T-cell (primary cell): ENCODE data around the gene SRP68. TPM values are rescaled to one million over a fixed set of nuclear protein-coding genes. Genes with fewer than 3 reads are reported as not detected.

Experiments used
- ATAC-seq, 4 experiments: fragments of 200-7000 bp in 3 of 4; fragments of 150-1000 bp in 1 of 4; cut with Tn5 transposase; replicated peaks in 1 of 4; 1 replicate in 3 of 4; 2 replicates in 1 of 4; pipeline ENCODE4 v1.10.0; 2021; ENCODE audit warnings: moderate library complexity in 3 of 4, mild to moderate bottlenecking in 2 of 4, moderate number of reproducible peaks in 1 of 4
- CTCF ChIA-PET, 2 donors: fragments of 300-600 bp; sonication (Branson Sonifier 250); formaldehyde crosslinking; loops; one replicate each; lab custom pipeline; 2022; ENCODE audit warnings: antibody characterized with exemption in 2 of 2; lab: Charles Lee
- POLR2A ChIA-PET, 2 donors: fragments of 300-600 bp; sonication (Branson Sonifier 250); formaldehyde crosslinking; loops; one replicate each; lab custom pipeline; 2022; ENCODE audit warnings: antibody characterized with exemption in 2 of 2; lab: Charles Lee
- DNase-seq, 35 experiments: peaks; one replicate each; pipeline versions ENCODE4 v3.0.0 to v3.0.0-alpha.2; 2013 to 2023
- H3K27ac ChIP-seq: one replicate; pipeline ENCODE4 v1.5.1; 2013; ENCODE audit warnings: low read length
- H3K27me3 ChIP-seq, 2 experiments: replicated peaks in 1 of 2; 1 replicate in 1 of 2; 2 replicates in 1 of 2; pipeline versions ENCODE4 v1.6.1 to v1.7.0; 2013; ENCODE audit warnings: low read length in 1 of 2, mixed read lengths in 1 of 2; ENCODE audit not compliant: control insufficient read depth in 2 of 2, insufficient read depth in 2 of 2; ENCODE audit errors: extremely low read depth in 1 of 2
- H3K36me3 ChIP-seq, 2 donors: 1 replicate in 1 of 2; 2 replicates in 1 of 2; pipeline versions ENCODE4 v1.6.1 to v1.7.0; 2013; ENCODE audit warnings: low read length in 1 of 2; ENCODE audit not compliant: control insufficient read depth in 2 of 2, insufficient read depth in 1 of 2; ENCODE audit errors: extremely low read depth in 1 of 2
- H3K4me1 ChIP-seq, 2 experiments: 1 replicate in 1 of 2; 2 replicates in 1 of 2; pipeline versions ENCODE4 v1.6.1 to v1.7.0; 2013; ENCODE audit warnings: low read length in 2 of 2, mixed read lengths in 1 of 2; ENCODE audit not compliant: insufficient read depth in 2 of 2, control insufficient read depth in 1 of 2; ENCODE audit errors: extremely low read depth in 1 of 2
- H3K4me3 ChIP-seq, 2 donors: 1 replicate in 1 of 2; 2 replicates in 1 of 2; pipeline versions ENCODE4 v1.5.1 to v1.7.0; 2013; ENCODE audit warnings: mild to moderate bottlenecking in 2 of 2, low read length in 1 of 2, moderate library complexity in 1 of 2; ENCODE audit not compliant: control insufficient read depth in 1 of 2; ENCODE audit errors: extremely low read depth in 1 of 2
- H3K9me3 ChIP-seq: 2 replicates; pipeline ENCODE4 v1.7.0; 2013
- H3K27ac Mint-ChIP-seq, 2 donors: one replicate each; pipeline ENCODE4 v1.8.0; 2020 to 2021; ENCODE audit warnings: mild to moderate bottlenecking in 2 of 2, mixed read lengths in 2 of 2
- H3K27me3 Mint-ChIP-seq, 2 donors: one replicate each; pipeline ENCODE4 v1.8.0; 2021 to 2022; ENCODE audit warnings: mixed read lengths in 2 of 2
- H3K36me3 Mint-ChIP-seq: one replicate; pipeline ENCODE4 v1.8.0; 2021; ENCODE audit warnings: mixed read lengths
- H3K4me1 Mint-ChIP-seq, 3 donors: one replicate each; pipeline ENCODE4 v1.8.0; 2020 to 2022; ENCODE audit warnings: mixed read lengths in 3 of 3, mild to moderate bottlenecking in 1 of 3
- H3K4me3 Mint-ChIP-seq, 3 donors: one replicate each; pipeline ENCODE4 v1.8.0; 2020 to 2022; ENCODE audit warnings: mild to moderate bottlenecking in 3 of 3, mixed read lengths in 3 of 3, moderate library complexity in 3 of 3
- H3K9me3 Mint-ChIP-seq, 3 donors: one replicate each; pipeline ENCODE4 v1.8.0; 2020 to 2022; ENCODE audit warnings: mixed read lengths in 3 of 3
- WGBS: methylation state at CpG from one replicate; pipeline ENCODE4 v1.1.5; 2013; ENCODE audit warnings: missing lambda C conversion rate; ENCODE audit not compliant: insufficient coverage; 5-methylcytosine and 5-hydroxymethylcytosine counted together
- total RNA-seq, 35 experiments: library from RNA in 6 of 35; stranded (reverse) in 6 of 35; fragments of 120-200 nt in 1 of 35; gene quantifications; one replicate each; pipeline versions ENCODE4 v1.2.1 to v1.2.4 and lab custom pipeline; 2013 to 2026

The SRP68 gene
- total RNA-seq, 5 donors from 2014 or later (not counting 1 experiment from before 2014, with no cell fraction given), result 71.9 to 81.6 (median 78.9) TPM

- H3K27me3 ChIP-seq, result no peaks in the 10 kb centered on the region
- DNase-seq (no peak), ATAC-seq (no peak)
- H3K4me3 ChIP-seq, result no peak overlapping the region
- ChIA-PET POLR2A (no interaction called here), CTCF (no interaction called here)
- H3K27me3 Mint-ChIP-seq, result no peaks in the 10 kb centered on the region
- peaks cover 15% of the 10 kb centered on the region for H3K36me3 Mint-ChIP-seq
- H3K4me1 Mint-ChIP-seq, result peaks cover 0 to 5% (median 4%) of the 10 kb centered on the region in 3 donors
- no peak overlapping the region for H3K27ac ChIP-seq
- peaks cover 0 to 12% of the 10 kb centered on the region in 2 experiments for H3K4me1 ChIP-seq
- H3K9me3 ChIP-seq, result no peaks in the 10 kb centered on the region
- H3K36me3 ChIP-seq, result peaks cover 23 to 95% of the 10 kb centered on the region in 2 donors
- H3K4me3 Mint-ChIP-seq, result no peak overlapping the region
- WGBS, result 98% methylated on average over 18 of the region's 25 CpGs
- H3K27ac Mint-ChIP-seq, result no peak overlapping the region
- H3K9me3 Mint-ChIP-seq, result no peaks in the 10 kb centered on the region
These were observed 15.9 kb upstream of the SRP68 start for GRCh38 chr17:76088041-76088867.

DNA sequence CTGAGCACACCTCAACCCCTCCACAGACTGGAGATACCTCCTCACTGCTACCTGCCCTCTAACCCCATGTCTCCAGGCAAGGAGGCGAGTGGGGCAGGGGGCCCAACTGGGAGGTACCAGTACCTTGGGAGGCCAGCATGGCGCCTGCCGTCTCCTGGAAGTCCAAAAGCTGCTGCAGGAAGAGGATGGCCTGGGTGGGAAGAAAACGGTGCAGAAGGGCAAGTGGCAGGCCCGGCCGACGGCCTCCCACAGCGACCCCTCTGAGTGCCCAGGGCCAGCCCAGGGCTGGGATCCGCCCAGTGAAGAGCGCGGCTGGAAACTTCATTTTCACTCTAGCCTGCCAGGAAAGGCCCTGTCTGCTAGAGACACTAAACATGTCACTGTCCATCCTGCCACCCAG is 15.2 kb upstream of the SRP68 start:
- Histone ChIP-seq H3K4me1 (peaks cover 0 to 11% of the 10 kb centered on the region in 2 experiments), H3K4me3 (no peak overlapping the region), H3K36me3 (peaks cover 24 to 93% of the 10 kb centered on the region in 2 donors), H3K27me3 (no peaks in the 10 kb centered on the region), H3K9me3 (no peaks in the 10 kb centered on the region), H3K27ac (no peak overlapping the region)
- WGBS, result 98% methylated on average over 11 of the region's 11 CpGs
- Mint-ChIP-seq H3K4me1 (peaks cover 0 to 5% (median 4%) of the 10 kb centered on the region in 3 donors), H3K9me3 (no peaks in the 10 kb centered on the region), H3K27ac (no peak overlapping the region), H3K4me3 (no peak overlapping the region), H3K36me3 (peaks cover 15% of the 10 kb centered on the region), H3K27me3 (no peaks in the 10 kb centered on the region)
- ATAC-seq, result no peak
- ChIA-PET POLR2A (no interaction called here), CTCF (no interaction called here)
- DNase-seq, result no peak

- no peaks in the 10 kb centered on the region for H3K9me3 ChIP-seq
- CTCF ChIA-PET, result no interaction called here
- H3K36me3 Mint-ChIP-seq, result peaks cover 10% of the 10 kb centered on the region
These were observed 14.1 kb upstream of the SRP68 start for GRCh38 chr17:76086384-76086783.

DNA sequence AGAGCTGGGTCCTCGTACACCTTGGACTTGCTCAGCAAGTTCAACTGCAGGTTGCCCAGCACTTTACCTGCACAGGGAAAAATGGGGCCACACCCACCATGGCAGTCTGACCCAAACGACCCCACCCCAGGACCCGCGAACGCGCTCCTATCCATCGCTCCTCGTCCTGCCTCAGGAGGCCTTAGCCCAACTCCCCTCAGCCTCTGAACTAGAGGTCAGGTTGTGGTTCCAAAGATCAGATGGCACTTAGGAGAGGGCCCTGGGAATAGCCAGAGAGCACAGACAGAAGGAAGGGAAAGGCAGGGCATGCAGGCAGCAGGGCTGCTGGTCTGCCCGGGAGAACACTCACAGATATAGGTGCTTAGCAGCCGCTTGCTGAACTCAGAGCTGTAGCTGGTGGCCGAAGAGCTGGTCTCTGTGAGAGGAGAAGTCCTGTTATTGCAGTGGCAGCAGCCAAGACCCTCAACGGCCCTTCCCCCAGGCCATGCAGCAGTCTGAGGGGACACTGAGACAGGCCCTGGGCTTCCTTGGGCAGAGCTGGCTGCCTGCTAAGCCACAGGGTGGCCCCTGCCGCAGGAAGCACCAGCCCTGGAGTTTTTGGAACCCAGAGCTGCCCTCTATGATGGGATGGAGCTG is 13.5 kb upstream of the SRP68 start:
- WGBS, result 90% methylated on average over 4 of the region's 13 CpGs
- Histone ChIP-seq H3K9me3 (no peaks in the 10 kb centered on the region), H3K4me3 (no peak overlapping the region), H3K27ac (no peak overlapping the region), H3K4me1 (no peaks in the 10 kb centered on the region), H3K27me3 (no peaks in the 10 kb centered on the region), H3K36me3 (peaks cover 24 to 83% of the 10 kb centered on the region in 2 donors)
- Mint-ChIP-seq H3K27me3 (no peaks in the 10 kb centered on the region), H3K36me3 (peaks cover 10% of the 10 kb centered on the region), H3K9me3 (no peaks in the 10 kb centered on the region), H3K27ac (no peak overlapping the region), H3K4me3 (no peak overlapping the region), H3K4me1 (peaks cover 0 to 6% (median 4%) of the 10 kb centered on the region in 3 donors)
- CTCF ChIA-PET, result no interaction called here
- POLR2A ChIA-PET, result no interaction called here
- no peak for ATAC-seq
- DNase-seq, result no peak

More at GRCh38 chr17:76086384-76086783, 14.1 kb upstream of the SRP68 start:
- peaks cover 0 to 5% (median 3%) of the 10 kb centered on the region in 3 donors for H3K4me1 Mint-ChIP-seq
- Histone ChIP-seq H3K27ac (no peak overlapping the region), H3K27me3 (no peaks in the 10 kb centered on the region), H3K4me1 (peaks cover 0 to 3% of the 10 kb centered on the region in 2 experiments), H3K4me3 (no peak overlapping the region), H3K36me3 (peaks cover 24 to 88% of the 10 kb centered on the region in 2 donors)
- no peak overlapping the region for H3K27ac Mint-ChIP-seq
- ATAC-seq (no peak), DNase-seq (no peak)
- H3K27me3 Mint-ChIP-seq, result no peaks in the 10 kb centered on the region
- H3K9me3 Mint-ChIP-seq, result no peaks in the 10 kb centered on the region
- POLR2A ChIA-PET, result interaction anchor here in 1 of 2 donors (0.7 kb wide), 1 partner anchor 196 kb away, joined by 3 read pairs; no protein-coding TSS in a partner anchor
- H3K4me3 Mint-ChIP-seq, result no peak overlapping the region
- WGBS, result 100% methylated on average over 1 of the region's 9 CpGs

- Mint-ChIP-seq H3K9me3 (no peaks in the 10 kb centered on the region), H3K27ac (no peak overlapping the region), H3K4me1 (peaks cover under 1 to 7% (median 6%) of the 10 kb centered on the region in 3 donors), H3K36me3 (peaks cover 10% of the 10 kb centered on the region), H3K4me3 (no peak overlapping the region), H3K27me3 (no peaks in the 10 kb centered on the region)
- H3K4me1 ChIP-seq, result peaks cover 0 to 2% of the 10 kb centered on the region in 2 experiments
- no peaks in the 10 kb centered on the region for H3K9me3 ChIP-seq
- ChIA-PET POLR2A (no interaction called here), CTCF (no interaction called here)
- H3K27ac ChIP-seq, result no peak overlapping the region
- no peaks in the 10 kb centered on the region for H3K27me3 ChIP-seq
- ATAC-seq, result no peak
- 93% methylated on average over 7 of the region's 17 CpGs for WGBS
- peaks cover 24 to 76% of the 10 kb centered on the region in 2 donors for H3K36me3 ChIP-seq
- H3K4me3 ChIP-seq, result no peak overlapping the region
- no peak for DNase-seq
These were observed 12.9 kb upstream of the SRP68 start for GRCh38 chr17:76085066-76085730.

DNA sequence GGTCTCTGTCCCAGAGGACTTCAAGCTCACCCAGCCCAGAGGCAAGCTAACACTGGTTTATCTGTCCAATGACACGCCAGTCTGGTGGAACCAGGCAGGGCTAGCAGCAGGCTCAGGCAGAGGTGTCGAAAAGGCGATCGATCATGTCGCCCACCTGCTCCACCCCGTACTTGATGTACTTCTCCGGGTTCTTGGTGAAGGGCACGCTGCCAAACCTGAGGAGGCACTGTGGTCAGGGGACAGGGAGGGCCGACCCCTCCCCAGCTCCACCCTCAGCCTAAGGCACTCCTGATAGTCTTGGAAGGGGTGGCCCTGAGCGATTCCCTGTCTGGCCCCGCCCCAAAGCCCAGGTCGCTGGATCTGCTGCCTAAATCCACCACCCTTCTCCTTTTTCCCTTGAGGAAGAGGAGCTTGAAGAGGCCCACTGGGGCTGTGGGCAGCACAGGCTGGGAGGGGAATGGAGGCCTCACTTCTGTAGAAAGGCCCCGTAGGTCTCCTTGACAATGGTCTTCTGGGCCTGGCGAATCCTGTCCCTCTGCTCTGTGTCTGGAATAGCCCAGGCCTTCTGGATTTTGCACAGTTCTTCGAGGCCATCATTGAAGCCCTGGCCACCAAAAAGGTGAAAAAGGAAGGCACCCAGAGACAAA is 11.3 kb upstream of the SRP68 start:
- H3K27ac ChIP-seq, result no peak overlapping the region
- no peak overlapping the region for H3K27ac Mint-ChIP-seq
- CTCF ChIA-PET, result no interaction called here
- H3K4me3 Mint-ChIP-seq, result no peak overlapping the region
- peaks cover 0 to 15% of the 10 kb centered on the region in 2 experiments for H3K27me3 ChIP-seq
- H3K9me3 Mint-ChIP-seq, result no peaks in the 10 kb centered on the region
- H3K9me3 ChIP-seq, result no peaks in the 10 kb centered on the region
- peaks cover 20 to 61% of the 10 kb centered on the region in 2 donors for H3K36me3 ChIP-seq
- peaks cover 15 to 21% (median 21%) of the 10 kb centered on the region in 3 donors for H3K4me1 Mint-ChIP-seq
- H3K4me1 ChIP-seq, result peaks cover 3 to 18% of the 10 kb centered on the region in 2 experiments
- ATAC-seq (no peak), DNase-seq (no peak)
- 98% methylated on average over 5 of the region's 15 CpGs for WGBS
- peaks cover 7% of the 10 kb centered on the region for H3K36me3 Mint-ChIP-seq
- no peak overlapping the region for H3K4me3 ChIP-seq
- peaks cover 0 to 1% of the 10 kb centered on the region in 2 donors for H3K27me3 Mint-ChIP-seq
- POLR2A ChIA-PET, result no interaction called here
